Endothelial cell of umbilical vein (primary cell): ENCODE results near the gene DDX24. TPM values are rescaled to one million over a fixed set of nuclear protein-coding genes. Genes with fewer than 3 reads are reported as not detected.

Experiments used
- BruUV-seq: library from RNA; stranded (reverse); fragments of 400-500 nt; replicated peaks from 2 replicates; lab custom pipeline; 2021; lab: Mats Ljungman, UMichigan
- CTCF ChIA-PET: fragments of 300-600, 350-600 bp; sonication (Branson Sonifier 250); formaldehyde crosslinking; loops from one replicate; lab custom pipeline; 2021; ENCODE audit warnings: antibody characterized with exemption, inconsistent platforms; lab: Charles Lee
- POLR2A ChIA-PET: fragments of 300-600, 350-600 bp; sonication (Branson Sonifier 250); formaldehyde crosslinking; loops from one replicate; lab custom pipeline; 2021; ENCODE audit warnings: antibody characterized with exemption, inconsistent platforms; lab: Charles Lee
- DNase-seq: peaks from one replicate; pipeline ENCODE4 v3.0.0-alpha.2; 2011; ENCODE audit warnings: low read depth, low spot score
- FAIRE-seq: peaks from 2 replicates; lab custom pipeline; 2011; peaks lifted over from hg19 to GRCh38; lab: Jason Lieb, UNC
- H2AFZ ChIP-seq: 2 replicates; pipeline ENCODE4 v1.6.0; 2012; ENCODE audit warnings: low read depth, low read length, control low read depth, inconsistent platforms
- H3K27ac ChIP-seq: 2 replicates; pipeline ENCODE4 v1.5.1; 2011; ENCODE audit warnings: low read depth, mild to moderate bottlenecking, control low read depth, low read length, moderate library complexity; ENCODE audit not compliant: insufficient read depth
- H3K27me3 ChIP-seq, 2 experiments: 2 replicates each; pipeline versions ENCODE4 v1.6.0 to v1.6.1; 2011; ENCODE audit warnings: low read length in 2 of 2, mixed read lengths in 1 of 2; ENCODE audit not compliant: control insufficient read depth in 2 of 2, insufficient read depth in 2 of 2
- H3K36me3 ChIP-seq, 2 experiments: 2 replicates in 1 of 2; 3 replicates in 1 of 2; pipeline ENCODE4 v1.5.1; 2011; ENCODE audit warnings: low read length in 2 of 2, mild to moderate bottlenecking in 1 of 2, moderate library complexity in 1 of 2; ENCODE audit not compliant: control insufficient read depth in 2 of 2, insufficient read depth in 2 of 2; ENCODE audit errors: extremely low read depth in 1 of 2
- H3K4me1 ChIP-seq: 3 replicates; pipeline ENCODE4 v1.5.1; 2011; ENCODE audit warnings: mild to moderate bottlenecking, low read length; ENCODE audit not compliant: control insufficient read depth, insufficient read depth; ENCODE audit errors: extremely low read depth
- H3K4me2 ChIP-seq: 2 replicates; pipeline ENCODE4 v1.6.1; 2011; ENCODE audit warnings: low read length, control low read depth, mixed read lengths; ENCODE audit not compliant: insufficient read depth
- H3K4me3 ChIP-seq, 3 experiments: fragments of 200-600 bp in 1 of 3; sonication (generic), shearing (Covaris generic) in 1 of 3; replicated peaks in 1 of 3; 2 replicates each; pipeline ENCODE4 v1.5.1; 2011 to 2016; ENCODE audit warnings: control low read depth in 3 of 3, low read length in 3 of 3, mild to moderate bottlenecking in 2 of 3, inconsistent platforms in 1 of 3, low read depth in 1 of 3, moderate library complexity in 1 of 3; ENCODE audit not compliant: insufficient read depth in 1 of 3
- H3K79me2 ChIP-seq: 2 replicates; pipeline ENCODE4 v1.6.0; 2012; ENCODE audit warnings: low read length, inconsistent platforms; ENCODE audit not compliant: control insufficient read depth, insufficient read depth
- H3K9ac ChIP-seq: replicated peaks from 2 replicates; pipeline ENCODE3; 2011; ENCODE audit warnings: low read length, control low read depth; ENCODE audit not compliant: insufficient read depth; ENCODE audit errors: extremely low read depth
- H3K9me1 ChIP-seq: replicated peaks from 3 replicates; pipeline ENCODE4 v1.6.0; 2011; ENCODE audit warnings: mild to moderate bottlenecking, low read length; ENCODE audit not compliant: control insufficient read depth, insufficient read depth; ENCODE audit errors: extremely low read depth
- H3K9me3 ChIP-seq: replicated peaks from 2 replicates; pipeline ENCODE4 v1.5.1; 2012; ENCODE audit warnings: low read length, inconsistent platforms; ENCODE audit not compliant: control insufficient read depth, insufficient read depth
- H4K20me1 ChIP-seq: replicated peaks from 2 replicates; pipeline ENCODE3; 2011; ENCODE audit warnings: mild to moderate bottlenecking, low read length; ENCODE audit not compliant: control insufficient read depth, insufficient read depth; ENCODE audit errors: extremely low read depth
- CTCF ChIP-seq, 2 donors: IDR thresholded peaks; 1 replicate in 1 of 2; 2 replicates in 1 of 2; pipeline ENCODE4 v1.5.1; 2011; ENCODE audit warnings: low read length in 2 of 2, mild to moderate bottlenecking in 2 of 2, moderate library complexity in 2 of 2, control low read depth in 1 of 2, inconsistent platforms in 1 of 2, low read depth in 1 of 2; ENCODE audit not compliant: insufficient read depth in 1 of 2; ENCODE audit errors: extremely low read depth in 1 of 2
- EZH2 ChIP-seq: IDR thresholded peaks from 2 replicates; pipeline ENCODE4 v1.6.1; 2012; ENCODE audit warnings: borderline replicate concordance, low read depth, mild to moderate bottlenecking, moderate library complexity, low read length, inconsistent platforms; ENCODE audit not compliant: severe bottlenecking
- FOS ChIP-seq: IDR thresholded peaks from 2 replicates; pipeline ENCODE4 v1.6.1; 2011; ENCODE audit warnings: mild to moderate bottlenecking, low read length, moderate library complexity, borderline replicate concordance; ENCODE audit not compliant: insufficient read depth
- GATA2 ChIP-seq: IDR thresholded peaks from 2 replicates; pipeline ENCODE4 v1.7.0; 2011; ENCODE audit warnings: low read depth, mild to moderate bottlenecking, moderate library complexity, mixed read lengths, low read length; ENCODE audit not compliant: insufficient read length, insufficient read depth
- JUN ChIP-seq: IDR thresholded peaks from 2 replicates; pipeline ENCODE4 v1.6.1; 2011; ENCODE audit warnings: borderline replicate concordance, low read depth; ENCODE audit not compliant: insufficient read length, insufficient read depth
- MAX ChIP-seq: IDR thresholded peaks from 2 replicates; pipeline ENCODE4 v1.6.1; 2011; ENCODE audit not compliant: insufficient read depth, insufficient read length
- MYC ChIP-seq: IDR thresholded peaks from one replicate; pipeline ENCODE4 v1.6.1; 2011; ENCODE audit warnings: mild to moderate bottlenecking, low read depth, low read length
- POLR2A ChIP-seq: IDR thresholded peaks from 2 replicates; pipeline ENCODE4 v1.6.1; 2012; ENCODE audit warnings: low read depth, mild to moderate bottlenecking, control low read depth, low read length
- POLR2AphosphoS5 ChIP-seq: IDR thresholded peaks from 2 replicates; pipeline ENCODE4 v1.6.1; 2012; ENCODE audit warnings: low read depth, mild to moderate bottlenecking, control low read depth, low read length, moderate library complexity; ENCODE audit not compliant: insufficient read depth
- dilution Hi-C: fragments of 300-500 bp; cut with MboI; formaldehyde crosslinking; loops from one replicate; pipeline ENCODE4 v1.15.0; 2019; ENCODE audit warnings: low sequenced_read_pairs; ENCODE audit not compliant: extremely low pct_ligation_motif_present
- intact Hi-C: fragments of 100-400 bp; cut with micrococcal nuclease; formaldehyde crosslinking; loops from one replicate; pipeline ENCODE4 v1.10.0; 2022
- polyA plus RNA-seq, 4 experiments: library from polyadenylated mRNA; depleted of rRNA in 3 of 4; stranded (reverse) in 3 of 4; unstranded in 1 of 4; fragments of >200 nt; gene quantifications; 2 replicates each; pipeline versions ENCODE4 v1.2.1 to v1.2.3, GENCODE V29; 2011 to 2012; ENCODE audit warnings: missing spikeins in 1 of 4
- total RNA-seq: library from RNA; stranded (reverse); gene quantifications from 2 replicates; pipeline ENCODE4 v1.2.3, GENCODE V29; 2021

DDX24 gene
- total and polyA plus RNA-seq, 2 donors (not counting 3 experiments of a cell fraction or from before 2014, with no cell fraction given): 88.3 to 141 TPM

GRCh38 chr14:94117856-94118255, 36.9 kb upstream of the DDX24 start:
- dilution Hi-C loops (no loop called here), intact Hi-C loops (loop anchor here (10.0 kb wide), 1 partner anchor 1063 kb away; no protein-coding TSS in a partner anchor)
- peaks cover 11% of the 10 kb centered on the region for H3K4me1 ChIP-seq
- CTCF ChIA-PET: interaction anchor here (1.6 kb wide), 1 partner anchor 14 kb away, joined by 8 read pairs; no protein-coding TSS in a partner anchor
- H3K27me3 ChIP-seq: no peaks in the 10 kb centered on the region
- H2AFZ ChIP-seq: no peak overlapping the region
- H3K9me1 ChIP-seq: no peaks in the 10 kb centered on the region
- no peaks in the 10 kb centered on the region for H3K9me3 ChIP-seq
- BruUV-seq: no TSS peak
- H3K4me3 ChIP-seq: no peak overlapping the region
- H3K4me2 ChIP-seq: no peak overlapping the region
- H3K9ac ChIP-seq: no peak overlapping the region
- POLR2A ChIA-PET: no interaction called here
- H4K20me1 ChIP-seq: no peaks in the 10 kb centered on the region
- no peaks in the 10 kb centered on the region for H3K79me2 ChIP-seq
- FAIRE-seq (no peak), DNase-seq (no peak)
- no peak overlapping the region for H3K27ac ChIP-seq
- no peak for TF ChIP-seq POLR2A
- TF ChIP-seq JUN: no peak
- no peak for TF ChIP-seq MAX
- no peak for TF ChIP-seq EZH2
- no peak for TF ChIP-seq GATA2
- no peak for TF ChIP-seq MYC
- no peak for TF ChIP-seq CTCF (IDR thresholded peaks at IDR 0.05; ENCODE audit: extremely low read depth in 1 of 2, insufficient read depth in 1 of 2, low read depth in 1 of 2, low read length in 2 of 2)
- no peak for TF ChIP-seq POLR2AphosphoS5
- no peak for TF ChIP-seq FOS
- H3K36me3 ChIP-seq: no peaks in the 10 kb centered on the region
